ENCODE results near the gene IER5. TPM values are rescaled to one million over a fixed set of nuclear protein-coding genes. Genes with fewer than 3 reads are reported as not detected.
"Not testable (repeated sequence)": the region's sequence is repeated elsewhere in the genome, so short reads cannot be mapped to it uniquely, and the experiment has no call there.

IER5 gene
- total RNA-seq, 1 donor, result 12.3 TPM

DNA sequence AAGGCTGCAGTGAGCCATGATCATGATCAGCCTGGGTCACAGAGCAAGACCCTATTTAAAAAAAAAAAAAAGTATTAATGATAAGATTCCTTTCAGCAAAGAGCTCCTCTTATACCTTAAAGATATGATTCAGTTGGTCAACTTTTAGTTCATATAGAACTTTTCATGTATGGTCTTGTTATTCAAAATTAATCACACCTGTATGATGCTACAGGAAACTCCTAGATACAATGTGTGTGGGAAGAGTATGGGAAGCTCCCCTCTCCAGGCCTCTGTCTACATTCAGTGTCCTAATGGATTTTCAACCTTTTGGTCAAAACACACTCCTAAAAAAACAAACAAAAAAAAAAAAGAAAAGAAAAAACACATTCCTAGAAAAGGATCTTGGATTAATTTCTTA, 37.6 kb upstream of the IER5 start:
- TF ChIP-seq, protein P1, sequence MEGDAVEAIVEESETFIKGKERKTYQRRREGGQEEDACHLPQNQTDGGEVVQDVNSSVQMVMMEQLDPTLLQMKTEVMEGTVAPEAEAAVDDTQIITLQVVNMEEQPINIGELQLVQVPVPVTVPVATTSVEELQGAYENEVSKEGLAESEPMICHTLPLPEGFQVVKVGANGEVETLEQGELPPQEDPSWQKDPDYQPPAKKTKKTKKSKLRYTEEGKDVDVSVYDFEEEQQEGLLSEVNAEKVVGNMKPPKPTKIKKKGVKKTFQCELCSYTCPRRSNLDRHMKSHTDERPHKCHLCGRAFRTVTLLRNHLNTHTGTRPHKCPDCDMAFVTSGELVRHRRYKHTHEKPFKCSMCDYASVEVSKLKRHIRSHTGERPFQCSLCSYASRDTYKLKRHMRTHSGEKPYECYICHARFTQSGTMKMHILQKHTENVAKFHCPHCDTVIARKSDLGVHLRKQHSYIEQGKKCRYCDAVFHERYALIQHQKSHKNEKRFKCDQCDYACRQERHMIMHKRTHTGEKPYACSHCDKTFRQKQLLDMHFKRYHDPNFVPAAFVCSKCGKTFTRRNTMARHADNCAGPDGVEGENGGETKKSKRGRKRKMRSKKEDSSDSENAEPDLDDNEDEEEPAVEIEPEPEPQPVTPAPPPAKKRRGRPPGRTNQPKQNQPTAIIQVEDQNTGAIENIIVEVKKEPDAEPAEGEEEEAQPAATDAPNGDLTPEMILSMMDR (IDR thresholded peaks at IDR 0.05; ENCODE audit: insufficient read depth, low read length), result no peak
- no peak overlapping the region for H3K4me3 ChIP-seq (ENCODE audit: low read depth, low read length)
- DNase-seq (ENCODE audit: low read depth), result no peak

GRCh38 chr1:181056560-181056959, 31.9 kb upstream of the IER5 start:
- TF ChIP-seq, protein P1 (IDR thresholded peaks at IDR 0.05; ENCODE audit: insufficient read depth, low read length), result no peak
- no peak for DNase-seq (ENCODE audit: low read depth)
- no peak overlapping the region for H3K4me3 ChIP-seq (ENCODE audit: low read depth, low read length)

DNA sequence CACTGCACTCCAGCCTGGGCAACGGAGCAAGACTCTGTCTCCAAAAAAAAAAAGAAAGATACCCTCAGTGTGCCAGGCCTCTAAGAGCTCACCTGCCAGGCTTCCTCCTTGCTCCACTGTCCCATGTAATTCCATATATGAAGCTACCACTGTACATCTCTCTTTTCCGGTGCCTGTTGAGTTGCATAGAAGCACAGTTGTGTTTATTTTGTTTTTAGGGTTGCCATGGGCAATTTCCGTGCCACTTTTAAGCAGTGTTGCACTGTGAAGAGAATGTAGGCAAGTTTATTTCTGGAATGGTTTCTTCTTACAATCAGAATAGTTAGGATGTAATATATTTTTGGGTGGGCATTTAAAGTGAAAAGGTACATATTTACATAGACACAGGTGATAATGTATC, 31.4 kb upstream of the IER5 start:
- no peak for DNase-seq (ENCODE audit: low read depth)
- TF ChIP-seq, protein P1 (IDR thresholded peaks at IDR 0.05; ENCODE audit: insufficient read depth, low read length), result no peak
- H3K4me3 ChIP-seq (ENCODE audit: low read depth, low read length), result no peak overlapping the region

DNA sequence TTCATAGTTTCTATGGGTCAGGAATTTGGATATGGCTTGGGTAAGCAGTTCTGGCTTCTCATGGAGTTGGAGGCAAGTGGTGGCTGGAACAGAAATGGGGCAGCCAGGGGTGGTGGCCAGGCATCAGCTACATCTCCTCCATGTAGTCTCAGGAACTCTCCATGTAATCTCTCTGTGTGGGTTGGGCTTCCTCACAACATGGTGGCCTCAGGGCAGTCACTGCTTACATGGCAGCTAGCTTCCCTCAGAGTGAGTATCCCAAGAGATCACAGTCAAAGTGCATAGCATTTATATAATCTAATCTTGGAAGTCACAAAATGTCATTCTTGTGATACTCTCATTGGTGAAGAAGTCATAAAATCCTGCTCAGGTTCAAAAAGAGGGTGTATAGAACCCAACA, 29.1 kb upstream of the IER5 start:
- DNase-seq (ENCODE audit: low read depth), result no peak
- no peak overlapping the region for H3K4me3 ChIP-seq (ENCODE audit: low read depth, low read length)
- TF ChIP-seq, protein P1 (IDR thresholded peaks at IDR 0.05; ENCODE audit: insufficient read depth, low read length), result no peak

- TF ChIP-seq, protein P1 (IDR thresholded peaks at IDR 0.05; ENCODE audit: insufficient read depth, low read length), result no peak
- DNase-seq (ENCODE audit: low read depth), result no peak
- H3K4me3 ChIP-seq (ENCODE audit: low read depth, low read length), result no peak overlapping the region
Measured at GRCh38 chr1:181060066-181060465, 28.4 kb upstream of the IER5 start.

GRCh38 chr1:181060947-181061346, 27.6 kb upstream of the IER5 start:
- not testable (repeated sequence) for H3K4me3 ChIP-seq (ENCODE audit: low read depth, low read length); DNase-seq (ENCODE audit: low read depth)

- TF ChIP-seq, protein P1 (IDR thresholded peaks at IDR 0.05; ENCODE audit: insufficient read depth, low read length), result no peak
- H3K4me3 ChIP-seq (ENCODE audit: low read depth, low read length), result no peak overlapping the region
- no peak for DNase-seq (ENCODE audit: low read depth)
Measured at GRCh38 chr1:181061487-181061886, 27.0 kb upstream of the IER5 start.
